ENCODE measurements around the gene CNIH3.

The CNIH3 gene

GRCh38 chr1:224744521-224744920, 128.4 kb downstream of the CNIH3 start:
- DNase-seq (ENCODE audit: low read depth in 2 of 2), result no peak

DNA sequence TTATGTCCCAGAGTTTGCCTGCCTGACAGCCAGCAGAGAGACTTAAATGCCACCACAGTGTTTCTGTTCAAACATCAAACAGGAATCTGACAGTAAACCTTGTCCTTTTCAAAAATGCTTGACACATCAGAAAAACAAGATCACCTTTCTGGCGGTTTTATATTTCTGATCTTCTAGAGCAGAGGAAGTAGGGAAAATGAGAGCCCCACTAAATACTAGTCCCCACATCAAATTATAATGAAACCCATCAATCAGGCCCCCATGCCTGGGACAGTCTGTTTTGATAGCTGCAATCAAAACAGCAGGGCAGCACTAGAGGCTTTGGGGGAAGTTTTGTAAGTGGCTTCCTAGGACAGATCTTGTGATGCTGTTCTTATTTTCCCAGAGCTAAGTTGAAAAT, 129.3 kb downstream of the CNIH3 start:
- DNase-seq (ENCODE audit: low read depth in 2 of 2), result no peak

GRCh38 chr1:224745924-224746323, 129.8 kb downstream of the CNIH3 start:
- DNase-seq (ENCODE audit: low read depth in 2 of 2), result no peak

DNA sequence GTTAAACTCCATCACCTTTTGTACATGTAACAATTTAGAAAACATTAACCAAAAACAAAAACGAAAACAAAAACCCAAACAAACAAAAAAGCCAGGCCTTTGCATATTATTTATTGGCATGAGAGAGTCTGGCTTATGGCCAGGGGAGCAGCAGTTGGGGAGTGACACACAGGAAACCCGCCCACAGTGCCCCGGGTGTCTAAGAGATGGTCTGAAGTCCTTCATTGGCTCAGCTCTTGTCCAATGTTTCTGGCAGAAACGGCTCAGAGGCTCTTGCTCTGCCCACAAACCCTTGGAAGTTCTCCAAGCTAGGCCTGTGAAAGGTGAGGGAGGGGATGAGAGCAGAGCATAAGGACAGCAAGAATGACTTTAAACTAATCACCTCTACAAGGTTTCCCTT, 131.5 kb downstream of the CNIH3 start:
- no peak for DNase-seq (ENCODE audit: low read depth in 2 of 2)

DNA sequence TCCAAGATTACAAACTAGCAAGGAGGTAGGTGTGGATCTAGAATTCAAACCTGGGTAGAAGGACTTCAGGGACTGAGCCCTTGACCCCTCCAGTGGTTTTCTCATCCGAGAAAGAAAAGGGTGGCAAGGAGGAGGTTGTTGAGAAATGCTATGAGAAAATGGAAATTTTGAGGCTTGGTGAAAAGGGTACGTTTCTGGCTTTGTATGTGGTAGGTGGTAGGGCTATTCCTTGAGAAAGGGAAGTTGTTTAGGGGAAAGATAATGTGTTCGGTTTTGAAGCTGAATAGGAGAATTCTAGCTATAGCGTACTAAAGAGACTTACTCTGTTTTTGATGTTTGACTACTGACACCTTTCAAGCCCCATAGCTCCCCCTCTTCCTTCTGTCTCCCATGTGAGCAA, 133.8 kb downstream of the CNIH3 start:
- no peak for DNase-seq (ENCODE audit: low read depth in 2 of 2)

DNA sequence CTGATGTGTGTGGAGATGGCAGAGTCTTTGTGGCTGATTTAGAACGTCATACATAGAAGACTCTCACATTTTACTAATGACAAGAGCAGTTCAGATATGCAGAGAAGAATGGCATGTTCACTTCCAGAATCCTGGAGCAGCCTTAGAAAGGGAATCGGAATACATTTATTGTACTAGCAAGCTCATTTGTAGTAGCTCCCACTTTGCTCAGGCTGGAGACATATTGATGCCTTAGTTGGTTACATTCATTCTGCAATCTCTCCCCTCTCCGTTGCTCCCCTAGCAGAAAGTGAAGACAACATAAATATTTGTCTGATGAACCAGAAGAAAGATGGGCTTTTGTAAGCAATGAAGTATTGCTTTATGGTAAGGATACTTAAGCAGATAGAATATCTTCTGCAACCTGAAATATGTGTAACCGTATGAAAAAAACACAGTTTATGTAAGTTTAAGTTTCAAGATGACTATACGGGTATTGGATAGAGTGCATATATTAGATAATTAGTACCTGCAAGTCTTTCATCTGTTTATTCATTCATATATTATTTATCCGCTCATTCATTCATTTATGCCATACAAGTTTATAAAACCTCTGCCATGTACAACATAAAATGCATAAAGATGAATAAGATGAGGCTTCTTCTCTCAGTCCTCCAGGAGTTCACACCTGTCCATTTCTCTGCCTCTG, 135.7 kb downstream of the CNIH3 start:
- DNase-seq (ENCODE audit: low read depth in 2 of 2), result no peak

GRCh38 chr1:224753491-224753890, 137.4 kb downstream of the CNIH3 start:
- no peak for DNase-seq (ENCODE audit: low read depth in 2 of 2)

DNA sequence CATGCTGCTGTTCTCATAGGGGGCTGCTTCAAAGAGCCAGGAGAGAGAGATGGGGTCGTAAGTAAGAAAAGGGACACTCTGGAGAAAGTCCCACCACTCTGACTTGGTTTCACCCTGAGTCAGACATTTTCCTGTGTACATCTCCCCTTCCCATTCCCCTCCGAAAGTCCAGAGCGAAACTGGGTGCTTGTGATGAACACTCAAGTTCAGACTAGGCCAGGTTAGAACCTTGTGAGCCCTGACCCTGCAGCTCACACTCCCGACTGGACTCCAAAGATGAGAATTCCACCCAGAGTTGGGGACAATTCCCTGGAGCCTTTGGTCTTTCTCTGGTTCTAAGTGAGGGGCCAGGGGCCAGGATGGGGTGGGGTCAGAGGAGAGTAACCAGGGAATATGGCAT, 139.5 kb downstream of the CNIH3 start:
- DNase-seq (ENCODE audit: low read depth in 2 of 2), result no peak

GRCh38 chr1:224757508-224757907, 141.4 kb downstream of the CNIH3 start:
- DNase-seq (ENCODE audit: low read depth in 2 of 2), result no peak

GRCh38 chr1:224759135-224759534, 143.0 kb downstream of the CNIH3 start:
- DNase-seq (ENCODE audit: low read depth in 2 of 2), result no peak

- DNase-seq (ENCODE audit: low read depth in 2 of 2), result no peak
Measured at GRCh38 chr1:224759681-224760091, 143.6 kb downstream of the CNIH3 start.

DNA sequence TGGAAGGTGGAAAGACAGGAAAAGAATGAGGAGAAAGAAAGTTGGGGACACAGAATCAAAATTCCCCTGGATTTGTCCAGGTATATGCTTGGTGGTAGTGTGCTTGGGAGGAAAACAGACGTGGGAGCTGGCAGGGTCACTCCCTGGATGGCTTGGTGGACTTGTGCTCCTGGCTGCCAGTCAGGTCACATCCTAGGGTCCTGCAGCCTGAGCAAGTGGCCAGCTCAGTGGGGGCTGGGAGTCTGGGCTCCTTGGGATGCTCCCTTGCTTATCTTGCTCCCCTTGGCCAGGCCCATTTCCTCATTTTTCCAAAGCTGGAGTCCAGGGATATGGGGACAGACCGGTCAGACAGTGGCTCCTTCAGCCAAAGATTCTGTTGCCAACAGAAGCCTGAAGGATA, 144.0 kb downstream of the CNIH3 start:
- no peak for DNase-seq (ENCODE audit: low read depth in 2 of 2)

DNA sequence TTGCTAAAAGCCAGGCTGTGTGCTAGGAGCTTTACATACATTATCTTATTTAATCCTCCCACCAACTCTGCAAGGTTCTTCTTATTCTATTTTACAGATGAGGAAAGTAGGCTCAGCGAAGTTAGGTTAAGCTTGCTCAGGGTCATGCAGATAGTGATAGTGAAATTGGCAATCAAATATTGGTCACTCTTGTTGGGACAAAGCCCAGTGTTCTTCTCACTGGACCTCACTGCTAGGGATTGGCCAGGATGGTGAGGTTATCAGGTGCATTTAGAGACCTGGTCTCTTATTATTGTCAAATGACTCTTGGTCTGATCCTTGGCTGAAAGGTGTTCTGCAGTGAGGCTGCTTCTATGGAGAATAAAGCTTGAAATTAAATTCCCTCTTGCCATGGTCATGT, 145.1 kb downstream of the CNIH3 start:
- no peak for DNase-seq (ENCODE audit: low read depth in 2 of 2)

GRCh38 chr1:224762046-224762445, 145.9 kb downstream of the CNIH3 start:
- DNase-seq (ENCODE audit: low read depth in 2 of 2), result no peak

DNA sequence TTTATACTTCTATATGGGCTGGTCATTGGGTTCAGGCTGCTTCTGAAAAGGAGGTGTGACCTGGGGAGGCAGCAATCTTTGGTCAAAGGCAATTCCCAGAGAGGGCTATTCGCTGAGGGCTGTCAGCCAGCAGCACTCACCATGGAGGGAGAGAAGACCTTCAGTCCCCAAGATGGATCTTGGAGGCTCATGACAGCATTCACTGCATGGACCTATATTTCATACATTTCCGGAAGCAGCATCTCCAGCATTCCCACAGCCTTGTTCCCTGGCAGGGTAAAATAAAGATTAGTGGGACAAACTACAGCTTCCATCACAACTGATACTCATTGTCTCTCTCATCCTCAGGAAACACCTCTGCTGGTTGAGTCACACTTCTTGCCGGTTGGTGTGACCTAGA, 146.6 kb downstream of the CNIH3 start:
- DNase-seq (ENCODE audit: low read depth in 2 of 2), result no peak

DNA sequence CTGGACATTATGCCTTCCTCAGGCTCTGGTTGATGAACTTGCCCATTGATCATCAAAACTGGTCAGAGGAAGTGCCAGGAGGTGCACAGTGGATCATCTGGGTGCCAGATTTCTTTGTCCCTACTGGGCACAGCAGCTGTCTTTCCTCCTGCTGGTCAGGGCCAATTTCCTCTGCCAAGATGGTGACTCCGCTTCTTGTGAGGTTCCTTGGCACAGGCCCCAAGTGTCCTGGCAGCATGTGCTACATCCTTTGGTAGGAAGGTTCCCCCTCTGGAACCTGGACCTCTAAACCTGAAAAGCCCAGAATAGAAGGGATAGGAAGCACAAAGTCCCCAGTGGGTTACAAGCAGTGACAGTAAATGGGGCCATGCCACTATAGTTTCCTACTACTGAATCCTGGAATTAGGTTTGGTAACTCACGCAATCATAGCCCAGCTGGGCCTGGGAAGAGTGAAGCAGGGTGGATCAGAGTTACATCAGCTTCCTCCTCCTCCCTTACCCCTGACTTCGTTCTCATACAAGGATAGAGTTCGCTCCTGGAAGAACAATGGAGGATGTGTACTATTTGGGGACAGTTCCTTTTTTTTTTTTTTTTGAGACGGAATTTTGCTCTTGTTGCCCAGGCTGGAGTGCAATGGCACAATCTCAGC, 147.1 kb downstream of the CNIH3 start:
- DNase-seq (ENCODE audit: low read depth in 2 of 2), result no peak

- no peak for DNase-seq (ENCODE audit: low read depth in 2 of 2)
Measured at GRCh38 chr1:224766266-224766665, 150.1 kb downstream of the CNIH3 start.

DNA sequence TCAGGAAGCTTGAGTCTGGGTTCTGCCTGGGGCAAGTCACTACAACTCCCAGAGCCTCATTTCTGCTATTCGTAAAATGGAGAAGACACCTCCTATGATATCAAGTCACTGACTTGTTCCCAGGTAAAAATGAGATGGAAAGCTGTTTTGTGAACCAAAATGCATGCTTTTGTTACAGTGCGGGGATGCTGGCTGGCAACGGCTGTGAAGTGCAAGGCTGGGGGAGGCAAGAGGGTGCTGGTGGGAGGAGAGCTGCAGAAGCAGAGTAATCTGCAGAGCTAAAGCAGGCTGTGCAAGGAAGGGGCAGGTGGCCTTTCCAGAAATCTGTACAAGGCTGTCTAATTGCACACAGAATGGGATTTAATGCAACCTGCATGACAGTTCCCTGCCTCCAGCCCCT, 150.9 kb downstream of the CNIH3 start:
- no peak for DNase-seq (ENCODE audit: low read depth in 2 of 2)

DNA sequence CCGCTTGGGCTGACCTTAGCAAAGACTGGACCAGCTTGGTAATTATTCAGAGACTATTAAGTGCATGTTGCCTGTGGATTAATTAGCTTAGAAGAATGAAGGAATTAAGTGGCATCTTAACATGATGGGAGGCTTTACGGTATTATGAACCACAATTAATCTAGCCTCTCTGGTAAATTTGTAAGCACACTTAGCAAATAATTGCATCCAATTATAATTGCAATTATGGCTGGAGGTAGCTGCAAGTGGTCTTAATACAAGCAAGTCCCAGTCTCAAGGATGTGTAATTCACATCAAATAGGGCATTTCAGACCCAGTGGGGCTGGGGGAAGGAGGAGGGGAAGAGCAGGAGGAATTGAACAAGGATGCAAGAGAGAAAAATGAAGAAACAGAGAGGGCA, 151.6 kb downstream of the CNIH3 start:
- DNase-seq (ENCODE audit: low read depth in 2 of 2), result no peak

- DNase-seq (ENCODE audit: low read depth in 2 of 2), result no peak
Measured at GRCh38 chr1:224768971-224769370, 152.9 kb downstream of the CNIH3 start.

- no peak for DNase-seq (ENCODE audit: low read depth in 2 of 2)
Measured at GRCh38 chr1:224769452-224770335, 153.6 kb downstream of the CNIH3 start.

DNA sequence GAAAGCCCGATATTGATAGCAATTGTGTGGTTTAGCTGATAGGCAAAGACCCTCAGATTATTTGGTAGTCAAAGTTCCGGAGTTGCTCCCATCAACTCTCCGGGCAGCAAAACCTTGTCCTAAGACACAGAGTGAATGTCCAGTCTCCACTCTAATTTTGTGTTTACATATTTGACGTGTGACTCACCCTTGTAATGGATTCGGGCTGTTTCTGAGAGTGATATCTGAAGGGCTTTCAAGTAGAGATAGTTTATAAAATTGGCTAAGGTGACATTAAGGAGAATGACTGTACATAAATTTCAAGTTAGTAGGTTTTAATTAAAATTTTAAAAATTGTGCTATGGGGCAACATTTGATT, 154.2 kb downstream of the CNIH3 start:
- no peak for DNase-seq (ENCODE audit: low read depth in 2 of 2)

DNA sequence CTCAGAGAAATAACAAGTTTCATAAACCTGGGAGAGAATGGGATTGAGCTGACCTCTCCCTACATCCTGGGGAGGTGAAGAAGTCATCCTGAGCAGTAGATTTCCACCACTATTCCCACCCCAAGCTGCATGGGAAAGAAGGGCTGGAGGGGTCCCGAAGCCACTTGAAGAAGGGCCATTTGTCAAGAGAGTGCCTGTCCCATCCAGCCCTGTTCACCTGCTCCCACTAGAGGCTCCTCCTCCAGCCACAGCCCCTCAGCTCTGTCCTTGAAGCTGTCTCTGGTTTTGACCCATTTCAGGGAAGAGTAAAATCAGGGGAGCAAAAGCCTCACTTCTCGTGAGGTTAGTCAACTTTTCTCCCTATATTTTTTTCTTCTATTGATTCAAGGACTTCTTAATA, 157.5 kb downstream of the CNIH3 start:
- DNase-seq (ENCODE audit: low read depth in 2 of 2), result no peak
